ENCODE measurements around the gene ERBB4.
"Not testable (repeated sequence)": the region's sequence is repeated elsewhere in the genome, so short reads cannot be mapped to it uniquely, and the experiment has no call there.

The ERBB4 gene

DNA sequence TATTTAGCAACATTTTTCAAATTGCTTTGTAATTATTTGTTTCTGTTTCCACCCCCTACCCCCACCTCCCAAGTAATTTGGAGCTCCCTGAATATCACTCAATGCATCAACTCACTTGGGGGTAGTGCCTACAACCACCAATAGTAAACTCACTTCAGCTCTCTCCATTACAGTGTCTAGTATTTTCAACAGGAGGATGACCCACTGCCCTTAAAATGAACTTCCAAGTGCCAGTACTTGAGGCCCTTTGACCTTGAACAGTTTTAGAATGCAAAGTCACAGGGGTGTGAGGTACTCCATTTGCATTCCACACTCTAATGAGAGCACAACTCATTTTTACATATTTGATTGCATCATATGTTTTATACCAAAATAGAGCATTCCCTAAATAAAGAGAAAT is 523.0 kb downstream of the ERBB4 start:
- TF ChIP-seq, protein P1, sequence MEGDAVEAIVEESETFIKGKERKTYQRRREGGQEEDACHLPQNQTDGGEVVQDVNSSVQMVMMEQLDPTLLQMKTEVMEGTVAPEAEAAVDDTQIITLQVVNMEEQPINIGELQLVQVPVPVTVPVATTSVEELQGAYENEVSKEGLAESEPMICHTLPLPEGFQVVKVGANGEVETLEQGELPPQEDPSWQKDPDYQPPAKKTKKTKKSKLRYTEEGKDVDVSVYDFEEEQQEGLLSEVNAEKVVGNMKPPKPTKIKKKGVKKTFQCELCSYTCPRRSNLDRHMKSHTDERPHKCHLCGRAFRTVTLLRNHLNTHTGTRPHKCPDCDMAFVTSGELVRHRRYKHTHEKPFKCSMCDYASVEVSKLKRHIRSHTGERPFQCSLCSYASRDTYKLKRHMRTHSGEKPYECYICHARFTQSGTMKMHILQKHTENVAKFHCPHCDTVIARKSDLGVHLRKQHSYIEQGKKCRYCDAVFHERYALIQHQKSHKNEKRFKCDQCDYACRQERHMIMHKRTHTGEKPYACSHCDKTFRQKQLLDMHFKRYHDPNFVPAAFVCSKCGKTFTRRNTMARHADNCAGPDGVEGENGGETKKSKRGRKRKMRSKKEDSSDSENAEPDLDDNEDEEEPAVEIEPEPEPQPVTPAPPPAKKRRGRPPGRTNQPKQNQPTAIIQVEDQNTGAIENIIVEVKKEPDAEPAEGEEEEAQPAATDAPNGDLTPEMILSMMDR (conservative IDR thresholded peaks at IDR 0.05), result no peak

DNA sequence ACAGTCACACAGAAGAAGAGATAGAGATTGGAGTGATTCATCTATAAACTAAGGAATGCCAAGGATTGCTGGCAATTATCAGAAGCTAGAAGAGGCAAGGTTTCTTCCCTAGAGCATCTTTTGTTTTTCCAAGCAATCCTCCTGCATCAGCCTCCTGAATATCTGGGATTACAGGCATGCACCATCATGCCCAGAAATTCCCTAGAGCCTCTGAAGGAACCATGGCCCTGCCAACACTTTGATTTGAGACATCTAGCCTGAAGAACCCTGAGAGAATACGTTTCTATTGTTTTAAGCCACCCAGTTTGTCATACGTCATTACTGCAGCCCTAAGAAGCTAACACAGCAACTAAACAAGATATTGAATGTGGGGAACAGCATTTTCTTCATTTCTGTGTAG is 525.0 kb downstream of the ERBB4 start:
- TF ChIP-seq, protein P1 (conservative IDR thresholded peaks at IDR 0.05), result no peak

More for the DNA sequence above, 523.0 kb downstream of the ERBB4 start:
- no peak overlapping the region for H3K27ac ChIP-seq

DNA sequence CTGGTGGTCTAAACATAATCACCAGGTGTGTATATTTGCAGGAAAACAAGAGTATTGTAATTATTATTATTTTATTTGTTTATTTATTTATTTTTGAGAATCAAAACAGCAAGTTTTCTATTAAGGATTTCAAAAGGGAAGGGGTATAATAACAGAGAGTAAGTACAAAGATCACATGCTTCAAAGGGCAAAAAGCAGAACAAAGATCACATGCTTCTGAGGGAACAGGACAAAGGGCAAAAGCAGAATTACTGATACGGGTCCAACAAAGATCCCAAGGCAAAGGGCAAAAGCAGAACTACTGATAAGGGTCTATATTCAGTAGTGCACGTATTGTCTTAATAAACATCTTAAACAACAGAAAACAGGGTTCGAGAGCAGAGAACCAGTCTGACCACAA is 528.3 kb downstream of the ERBB4 start:
- not testable (repeated sequence) for H3K27ac ChIP-seq

More for the DNA sequence above, 525.0 kb downstream of the ERBB4 start:
- no peak overlapping the region for H3K27ac ChIP-seq

DNA sequence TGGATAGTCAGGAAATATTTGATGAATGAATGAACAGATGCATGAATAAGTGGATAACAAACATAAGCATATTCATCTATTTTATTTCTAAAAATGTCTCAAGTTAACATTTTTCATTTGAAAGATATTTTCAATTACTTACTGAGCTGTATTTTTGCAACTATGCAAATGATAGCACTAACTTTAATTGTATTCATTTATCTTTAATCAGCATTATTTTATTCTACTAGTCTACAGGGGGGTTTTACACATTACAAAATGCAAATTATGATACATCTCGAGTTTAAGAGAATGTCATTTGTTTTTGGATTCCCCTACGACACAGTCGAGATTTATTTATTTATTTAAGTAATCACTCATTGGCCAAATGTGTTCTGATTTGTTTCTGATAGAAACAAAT is 530.6 kb downstream of the ERBB4 start:
- TF ChIP-seq, protein P1 (conservative IDR thresholded peaks at IDR 0.05), result no peak

DNA sequence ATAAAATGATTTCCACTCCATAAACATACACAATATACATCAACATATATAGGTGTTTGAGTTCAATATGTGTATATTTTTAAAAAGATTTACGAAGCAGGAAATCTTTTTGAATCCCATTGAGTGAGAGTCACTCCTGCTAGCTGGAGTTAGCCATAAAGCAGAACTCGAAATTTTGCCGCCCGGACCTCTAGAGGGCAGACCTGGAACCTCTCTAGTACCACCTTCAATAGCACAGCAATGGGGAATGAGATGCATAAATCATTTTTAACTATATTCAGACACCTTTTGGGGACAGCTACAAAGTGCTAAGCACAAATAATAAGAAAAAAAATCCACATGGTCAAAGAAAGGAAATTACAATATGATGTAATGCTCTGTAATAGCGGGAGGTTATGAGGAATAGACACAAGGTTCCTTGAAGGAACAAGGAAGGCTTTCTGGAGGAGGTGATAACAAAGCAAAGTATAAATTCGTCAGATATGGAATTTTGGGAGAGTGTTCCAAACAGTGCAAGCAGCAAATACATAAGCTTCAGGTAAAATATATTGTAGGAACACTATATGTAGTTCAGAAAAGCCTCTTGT is 533.4 kb downstream of the ERBB4 start:
- TF ChIP-seq, protein P1 (conservative IDR thresholded peaks at IDR 0.05), result peak; percentile 85

More for the DNA sequence above, 530.6 kb downstream of the ERBB4 start:
- H3K27ac ChIP-seq, result no peak overlapping the region

DNA sequence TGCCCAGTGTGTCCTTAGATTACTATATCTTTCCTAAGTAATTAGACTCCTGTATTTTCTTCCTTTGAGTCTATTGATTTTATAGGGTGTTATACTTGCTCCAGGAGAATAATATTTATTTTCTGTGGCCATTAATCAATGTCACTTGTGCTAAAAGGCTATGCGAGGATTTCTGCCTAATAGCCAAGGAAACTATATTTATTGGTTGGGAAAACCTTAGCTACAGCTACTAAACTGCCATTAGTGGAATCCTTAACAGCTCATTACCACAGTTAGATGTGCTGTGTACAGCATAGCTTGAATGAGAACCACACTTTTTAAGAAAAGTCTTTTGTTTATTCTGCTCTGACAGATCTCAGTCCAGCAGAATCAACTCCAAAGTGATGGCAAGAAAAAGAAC is 537.3 kb downstream of the ERBB4 start:
- no peak overlapping the region for H3K27ac ChIP-seq
- TF ChIP-seq, protein P1 (conservative IDR thresholded peaks at IDR 0.05), result no peak

More for the DNA sequence above, 533.4 kb downstream of the ERBB4 start:
- no peak overlapping the region for H3K27ac ChIP-seq

DNA sequence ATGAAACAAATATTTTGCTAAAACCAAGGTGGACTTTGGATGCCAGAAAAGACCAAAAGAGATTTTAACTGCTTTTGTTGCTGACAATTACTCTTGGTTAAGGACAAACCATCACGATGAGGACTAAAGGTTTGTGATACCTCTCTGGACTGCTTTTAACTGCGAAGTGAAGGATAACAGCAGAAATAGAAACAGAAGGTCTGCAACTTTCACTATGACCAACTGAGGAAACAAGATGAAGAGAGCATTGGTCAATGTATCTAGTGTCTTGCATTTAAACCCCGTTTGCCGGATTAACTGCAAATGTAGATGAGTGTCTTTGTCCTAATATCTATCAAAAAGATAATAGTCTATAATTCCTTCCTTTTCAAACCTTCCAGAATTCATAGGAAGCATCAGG is 541.7 kb downstream of the ERBB4 start:
- TF ChIP-seq, protein P1 (conservative IDR thresholded peaks at IDR 0.05), result no peak
- H3K27ac ChIP-seq, result no peak overlapping the region

DNA sequence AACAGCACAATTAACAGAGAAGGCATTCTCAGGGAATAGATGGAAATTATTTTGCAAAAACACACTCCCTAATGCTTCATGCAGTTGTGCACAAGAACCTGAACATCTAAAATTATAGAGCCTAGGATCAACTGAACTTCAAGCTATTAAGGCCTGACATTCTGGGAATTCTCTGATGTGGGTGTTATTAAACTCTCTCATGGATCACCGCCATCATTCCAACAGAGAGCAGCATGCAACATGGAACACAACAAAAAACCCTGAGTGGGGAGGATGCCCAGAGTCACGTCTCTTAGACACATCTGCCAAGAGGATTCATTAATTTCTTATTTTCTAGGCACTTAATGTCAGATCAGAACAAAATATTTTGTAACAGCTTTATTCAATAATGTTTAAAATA is 543.8 kb downstream of the ERBB4 start:
- TF ChIP-seq, protein P1 (conservative IDR thresholded peaks at IDR 0.05), result no peak
- no peak overlapping the region for H3K27ac ChIP-seq

All from VCaP (cell line).